Liver (tissue), 3 donors: ENCODE measurements around the gene ERBB3.

Source experiments
- GABPA ChIP-seq, 2 donors: IDR thresholded peaks in 1 of 2; conservative IDR thresholded peaks in 1 of 2; 2 replicates each; pipeline ENCODE4 v1.6.1; 2016; ENCODE audit warnings: antibody characterized with exemption in 2 of 2, mild to moderate bottlenecking in 1 of 2, moderate library complexity in 1 of 2
- HNF4A ChIP-seq, 2 donors: conservative IDR thresholded peaks; 2 replicates each; pipeline ENCODE4 v1.6.1; 2016; ENCODE audit warnings: antibody characterized with exemption in 2 of 2, mild to moderate bottlenecking in 2 of 2
- JUND ChIP-seq, 2 donors: IDR thresholded peaks; 2 replicates each; pipeline ENCODE4 v1.6.1; 2016; ENCODE audit warnings: antibody characterized with exemption in 2 of 2
- NR2F2 ChIP-seq: IDR thresholded peaks from 2 replicates; pipeline ENCODE4 v1.6.1; 2016; ENCODE audit warnings: antibody characterized with exemption
- RAD21 ChIP-seq, 2 donors: IDR thresholded peaks; 2 replicates each; pipeline ENCODE4 v1.6.1; 2016; ENCODE audit warnings: antibody characterized with exemption in 2 of 2, mild to moderate bottlenecking in 2 of 2
- SP1 ChIP-seq: IDR thresholded peaks from 2 replicates; pipeline ENCODE4 v1.6.1; 2018; ENCODE audit warnings: antibody characterized with exemption, mild to moderate bottlenecking
- TAF1 ChIP-seq: conservative IDR thresholded peaks from 2 replicates; pipeline ENCODE4 v1.6.1; 2016; ENCODE audit warnings: antibody characterized with exemption, mild to moderate bottlenecking
- YY1 ChIP-seq: IDR thresholded peaks from 2 replicates; pipeline ENCODE4 v1.6.1; 2016; ENCODE audit warnings: antibody characterized with exemption, mild to moderate bottlenecking
- TF ChIP-seq, protein P1 (sequence below): fragments of 150-350 bp; IDR thresholded peaks from 2 replicates; pipeline ENCODE4 v1.5.1; 2017; ENCODE audit warnings: improper control_type of control experiment, low read depth, low read length; ENCODE audit not compliant: missing input control
- TF ChIP-seq, protein P2 (sequence below): IDR thresholded peaks from 2 replicates; pipeline ENCODE4 v1.6.1; 2016; ENCODE audit warnings: antibody characterized with exemption
- TF ChIP-seq, protein P3 (sequence below): IDR thresholded peaks from 2 replicates; pipeline ENCODE4 v1.6.1; 2016; ENCODE audit warnings: antibody characterized with exemption
- TF ChIP-seq, protein P4 (sequence below): IDR thresholded peaks from 2 replicates; pipeline ENCODE4 v1.6.1; 2016; ENCODE audit warnings: antibody characterized with exemption
- donor health status: healthy.
- donor health status: healthy.

DNA sequence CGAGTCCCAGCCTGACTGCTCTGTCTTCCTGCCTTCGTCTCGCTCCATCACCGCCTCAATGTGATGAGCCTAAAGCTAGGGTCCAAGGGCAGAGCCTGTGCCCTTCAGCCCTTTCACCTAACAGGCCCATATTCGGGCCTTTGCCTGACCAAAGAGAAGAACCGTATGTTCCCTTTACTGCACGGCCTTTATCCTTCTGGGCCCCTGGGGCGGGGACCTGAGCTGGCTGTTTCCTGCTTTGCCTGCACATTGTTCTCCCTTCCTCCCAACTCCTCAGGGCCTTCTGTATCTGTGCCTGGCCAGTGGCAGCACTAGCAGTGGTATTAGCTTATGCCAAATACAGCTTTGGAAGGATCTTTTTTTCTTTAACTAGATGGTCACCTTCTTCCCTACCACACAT, 63.9 kb downstream of the ERBB3 start:
- TF ChIP-seq, protein P1, sequence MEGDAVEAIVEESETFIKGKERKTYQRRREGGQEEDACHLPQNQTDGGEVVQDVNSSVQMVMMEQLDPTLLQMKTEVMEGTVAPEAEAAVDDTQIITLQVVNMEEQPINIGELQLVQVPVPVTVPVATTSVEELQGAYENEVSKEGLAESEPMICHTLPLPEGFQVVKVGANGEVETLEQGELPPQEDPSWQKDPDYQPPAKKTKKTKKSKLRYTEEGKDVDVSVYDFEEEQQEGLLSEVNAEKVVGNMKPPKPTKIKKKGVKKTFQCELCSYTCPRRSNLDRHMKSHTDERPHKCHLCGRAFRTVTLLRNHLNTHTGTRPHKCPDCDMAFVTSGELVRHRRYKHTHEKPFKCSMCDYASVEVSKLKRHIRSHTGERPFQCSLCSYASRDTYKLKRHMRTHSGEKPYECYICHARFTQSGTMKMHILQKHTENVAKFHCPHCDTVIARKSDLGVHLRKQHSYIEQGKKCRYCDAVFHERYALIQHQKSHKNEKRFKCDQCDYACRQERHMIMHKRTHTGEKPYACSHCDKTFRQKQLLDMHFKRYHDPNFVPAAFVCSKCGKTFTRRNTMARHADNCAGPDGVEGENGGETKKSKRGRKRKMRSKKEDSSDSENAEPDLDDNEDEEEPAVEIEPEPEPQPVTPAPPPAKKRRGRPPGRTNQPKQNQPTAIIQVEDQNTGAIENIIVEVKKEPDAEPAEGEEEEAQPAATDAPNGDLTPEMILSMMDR = no peak
- TF ChIP-seq NR2F2 (peak; percentile 66), GABPA (IDR thresholded peaks at IDR 0.05 in 1 of 2, conservative IDR thresholded peaks at IDR 0.05 in 1 of 2) (no peak), RAD21 (IDR thresholded peaks at IDR 0.05) (no peak), YY1 (no peak), JUND (IDR thresholded peaks at IDR 0.05) (no peak), SP1 (no peak), TAF1 (no peak), HNF4A (conservative IDR thresholded peaks at IDR 0.05) (no peak)
- TF ChIP-seq, protein P2, sequence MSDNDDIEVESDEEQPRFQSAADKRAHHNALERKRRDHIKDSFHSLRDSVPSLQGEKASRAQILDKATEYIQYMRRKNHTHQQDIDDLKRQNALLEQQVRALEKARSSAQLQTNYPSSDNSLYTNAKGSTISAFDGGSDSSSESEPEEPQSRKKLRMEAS = no peak
- TF ChIP-seq, protein P3, sequence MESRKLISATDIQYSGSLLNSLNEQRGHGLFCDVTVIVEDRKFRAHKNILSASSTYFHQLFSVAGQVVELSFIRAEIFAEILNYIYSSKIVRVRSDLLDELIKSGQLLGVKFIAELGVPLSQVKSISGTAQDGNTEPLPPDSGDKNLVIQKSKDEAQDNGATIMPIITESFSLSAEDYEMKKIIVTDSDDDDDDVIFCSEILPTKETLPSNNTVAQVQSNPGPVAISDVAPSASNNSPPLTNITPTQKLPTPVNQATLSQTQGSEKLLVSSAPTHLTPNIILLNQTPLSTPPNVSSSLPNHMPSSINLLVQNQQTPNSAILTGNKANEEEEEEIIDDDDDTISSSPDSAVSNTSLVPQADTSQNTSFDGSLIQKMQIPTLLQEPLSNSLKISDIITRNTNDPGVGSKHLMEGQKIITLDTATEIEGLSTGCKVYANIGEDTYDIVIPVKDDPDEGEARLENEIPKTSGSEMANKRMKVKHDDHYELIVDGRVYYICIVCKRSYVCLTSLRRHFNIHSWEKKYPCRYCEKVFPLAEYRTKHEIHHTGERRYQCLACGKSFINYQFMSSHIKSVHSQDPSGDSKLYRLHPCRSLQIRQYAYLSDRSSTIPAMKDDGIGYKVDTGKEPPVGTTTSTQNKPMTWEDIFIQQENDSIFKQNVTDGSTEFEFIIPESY = no peak
- TF ChIP-seq, protein P4, sequence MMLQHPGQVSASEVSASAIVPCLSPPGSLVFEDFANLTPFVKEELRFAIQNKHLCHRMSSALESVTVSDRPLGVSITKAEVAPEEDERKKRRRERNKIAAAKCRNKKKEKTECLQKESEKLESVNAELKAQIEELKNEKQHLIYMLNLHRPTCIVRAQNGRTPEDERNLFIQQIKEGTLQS = no peak
